Measurements from ENCODE around the gene TMEM121. TPM values are rescaled to one million over a fixed set of nuclear protein-coding genes. Genes with fewer than 3 reads are reported as not detected.

Gene TMEM121
- total RNA-seq, 1 experiment from 2014 or later = not detected

DNA sequence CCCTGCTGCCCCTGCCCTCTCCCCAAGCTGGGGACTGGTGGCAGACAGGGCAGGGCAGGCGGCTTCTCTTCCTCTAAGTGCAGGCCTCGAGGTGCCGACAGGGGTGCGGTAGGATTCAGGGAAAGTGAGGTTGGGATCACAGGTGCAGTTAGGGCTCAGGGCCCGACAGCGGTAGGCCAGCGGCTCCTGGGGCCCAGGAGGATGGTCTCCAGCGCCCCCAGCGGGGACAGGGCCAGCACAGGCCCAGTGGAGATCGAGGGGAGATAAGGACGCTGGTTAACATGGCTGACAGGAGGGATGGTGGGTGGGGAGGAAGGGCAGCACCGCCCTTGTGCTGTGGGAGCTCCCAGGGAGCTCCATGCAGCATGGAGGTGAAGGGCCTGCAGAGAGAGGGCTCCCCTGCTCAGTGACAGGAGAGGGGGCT, 40.6 kb upstream of the TMEM121 start:
- Histone ChIP-seq H4K20me1 (ENCODE audit: insufficient read depth, low read depth, low read length) (peaks cover 11% of the 10 kb centered on the region; the same call in 1 of the 2 replicates), H3K27ac (ENCODE audit: low read length) (no peak overlapping the region), H2AFZ (ENCODE audit: low read length) (no peak overlapping the region), H3K4me2 (ENCODE audit: low read depth, low read length, poor library complexity, severe bottlenecking) (peak overlapping the region; percentile 98), H3K27me3 (ENCODE audit: low read length) (no peaks in the 10 kb centered on the region), H3K4me1 (ENCODE audit: low read length) (peaks cover 68% of the 10 kb centered on the region), H3K4me3 (ENCODE audit: low read length) (peak overlapping the region; percentile 94; the same call in 1 of the 2 replicates), H3K9me3 (ENCODE audit: low read length) (no peaks in the 10 kb centered on the region), H3K9me2 (replicated peaks; ENCODE audit: insufficient read depth, low read length) (no peaks in the 10 kb centered on the region), H3K36me3 (ENCODE audit: insufficient read depth, low read length) (no peaks in the 10 kb centered on the region), H3K79me2 (ENCODE audit: low read length) (peaks cover 3% of the 10 kb centered on the region; the same call in 1 of the 2 replicates), H3K9ac (ENCODE audit: low read length) (peak overlapping the region; percentile 95)
- DNase-seq = peak; percentile 85

GRCh38 chr14:105486163-105486973, 40.0 kb upstream of the TMEM121 start, which contains the start of gene CRIP1:
CRIP1 (plus strand) TSS chr14:105486886; CDS start chr14:105487260, 374 bp downstream.
- Histone ChIP-seq H3K27me3 (ENCODE audit: low read length) (no peaks in the 10 kb centered on the region), H3K79me2 (ENCODE audit: low read length) (peaks cover 3% of the 10 kb centered on the region; the same call in 1 of the 2 replicates), H3K36me3 (ENCODE audit: insufficient read depth, low read length) (no peaks in the 10 kb centered on the region), H3K9me3 (ENCODE audit: low read length) (no peaks in the 10 kb centered on the region), H4K20me1 (ENCODE audit: insufficient read depth, low read depth, low read length) (peaks cover 11% of the 10 kb centered on the region; the same call in 1 of the 2 replicates), H2AFZ (ENCODE audit: low read length) (peak within 1 kb of the TSS; percentile 69), H3K4me1 (ENCODE audit: low read length) (peaks cover 62% of the 10 kb centered on the region), H3K27ac (ENCODE audit: low read length) (peak within 1 kb of the TSS; percentile 44; the same call in 1 of the 2 replicates), H3K4me2 (ENCODE audit: low read depth, low read length, poor library complexity, severe bottlenecking) (peak within 1 kb of the TSS; percentile 98), H3K4me3 (ENCODE audit: low read length) (peak within 1 kb of the TSS; percentile 94), H3K9ac (ENCODE audit: low read length) (peak within 1 kb of the TSS; percentile 95), H3K9me2 (replicated peaks; ENCODE audit: insufficient read depth, low read length) (no peaks in the 10 kb centered on the region)
- peak; percentile 65 for DNase-seq

DNA sequence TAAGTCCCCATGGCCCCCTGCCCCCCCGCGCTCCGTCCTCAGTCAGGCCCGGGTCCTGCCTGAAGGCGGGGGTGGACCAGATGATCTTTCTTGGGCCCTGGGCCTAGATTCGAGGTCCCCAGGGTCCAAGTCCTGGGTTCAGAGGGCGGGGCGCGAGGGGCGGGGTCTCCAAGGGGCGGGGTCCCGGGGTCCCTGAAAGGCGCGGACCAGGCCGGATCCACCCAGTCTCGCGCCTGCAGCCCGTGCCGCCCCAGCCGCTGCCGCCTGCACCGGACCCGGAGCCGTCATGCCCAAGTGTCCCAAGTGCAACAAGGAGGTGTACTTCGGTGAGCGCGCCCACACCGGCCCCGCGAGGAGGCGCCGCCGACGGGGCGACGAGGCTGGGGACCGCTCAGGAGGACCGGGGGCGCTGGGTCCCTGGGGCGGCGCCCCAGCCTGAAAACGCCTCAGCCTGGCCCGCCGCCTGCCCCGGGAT, 39.4 kb upstream of the TMEM121 start:
- H3K79me2 ChIP-seq (ENCODE audit: low read length) = peaks cover 5% of the 10 kb centered on the region
- H3K9ac ChIP-seq (ENCODE audit: low read length) = peak overlapping the region; percentile 95
- peak overlapping the region; percentile 94 for H3K4me3 ChIP-seq (ENCODE audit: low read length)
- DNase-seq = peak; percentile 87
- no peaks in the 10 kb centered on the region for H3K9me2 ChIP-seq (replicated peaks; ENCODE audit: insufficient read depth, low read length)
- peak overlapping the region; percentile 69 for H2AFZ ChIP-seq (ENCODE audit: low read length)
- peak overlapping the region; percentile 98 for H3K4me2 ChIP-seq (ENCODE audit: low read depth, low read length, poor library complexity, severe bottlenecking)
- H3K27me3 ChIP-seq (ENCODE audit: low read length) = no peaks in the 10 kb centered on the region
- no peaks in the 10 kb centered on the region for H3K9me3 ChIP-seq (ENCODE audit: low read length)
- H3K36me3 ChIP-seq (ENCODE audit: insufficient read depth, low read length) = no peaks in the 10 kb centered on the region
- peaks cover 14% of the 10 kb centered on the region for H4K20me1 ChIP-seq (ENCODE audit: insufficient read depth, low read depth, low read length)
- H3K4me1 ChIP-seq (ENCODE audit: low read length) = peaks cover 59% of the 10 kb centered on the region
- peak overlapping the region; percentile 44; the same call in 1 of the 2 replicates for H3K27ac ChIP-seq (ENCODE audit: low read length)

DNA sequence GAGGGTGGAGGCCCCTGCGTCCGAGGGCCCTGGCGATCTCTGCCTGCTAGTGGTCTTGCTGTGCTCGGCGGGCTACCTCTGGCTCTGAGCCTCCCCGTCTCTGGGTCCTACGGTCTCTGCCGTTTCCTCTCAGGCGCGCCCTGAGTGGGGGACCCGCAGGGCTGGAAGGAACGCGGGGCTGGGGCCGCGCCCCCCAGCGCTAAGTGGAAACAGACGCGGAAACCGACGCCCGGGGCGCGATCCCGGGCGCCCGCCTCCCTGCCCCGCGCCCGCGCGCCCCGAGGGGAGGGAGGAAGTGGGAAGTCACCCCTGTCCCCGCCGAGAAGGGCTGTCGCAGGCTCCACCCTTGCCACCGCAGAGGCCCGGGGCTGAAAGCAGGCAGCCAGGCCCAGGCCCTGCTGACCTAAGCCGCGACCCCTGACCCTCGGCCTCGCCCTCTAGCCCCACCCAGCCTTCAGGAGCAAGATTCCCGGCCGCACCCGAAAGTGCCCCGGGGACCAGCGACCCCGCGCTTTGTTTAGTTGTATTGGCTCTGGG, 38.9 kb upstream of the TMEM121 start:
- Histone ChIP-seq H3K4me2 (ENCODE audit: low read depth, low read length, poor library complexity, severe bottlenecking) (peak overlapping the region; percentile 98), H3K9me2 (replicated peaks; ENCODE audit: insufficient read depth, low read length) (no peaks in the 10 kb centered on the region), H3K36me3 (ENCODE audit: insufficient read depth, low read length) (no peaks in the 10 kb centered on the region), H4K20me1 (ENCODE audit: insufficient read depth, low read depth, low read length) (peaks cover 14% of the 10 kb centered on the region), H3K27ac (ENCODE audit: low read length) (peak overlapping the region; percentile 44; the same call in 1 of the 2 replicates), H3K27me3 (ENCODE audit: low read length) (no peaks in the 10 kb centered on the region), H3K4me1 (ENCODE audit: low read length) (peaks cover 59% of the 10 kb centered on the region), H3K79me2 (ENCODE audit: low read length) (peaks cover 8% of the 10 kb centered on the region), H2AFZ (ENCODE audit: low read length) (peak overlapping the region; percentile 69), H3K4me3 (ENCODE audit: low read length) (peak overlapping the region; percentile 94), H3K9ac (ENCODE audit: low read length) (peak overlapping the region; percentile 95), H3K9me3 (ENCODE audit: low read length) (no peaks in the 10 kb centered on the region)
- peak; percentile 85 for DNase-seq

GRCh38 chr14:105487986-105488777, 38.2 kb upstream of the TMEM121 start:
- peak overlapping the region; percentile 95 for H3K9ac ChIP-seq (ENCODE audit: low read length)
- no peak for DNase-seq
- peaks cover 56% of the 10 kb centered on the region for H3K4me1 ChIP-seq (ENCODE audit: low read length)
- no peaks in the 10 kb centered on the region for H3K27me3 ChIP-seq (ENCODE audit: low read length)
- H3K27ac ChIP-seq (ENCODE audit: low read length) = no peak overlapping the region
- no peaks in the 10 kb centered on the region for H3K9me2 ChIP-seq (replicated peaks; ENCODE audit: insufficient read depth, low read length)
- peak overlapping the region; percentile 94 for H3K4me3 ChIP-seq (ENCODE audit: low read length)
- peak overlapping the region; percentile 48; the same call in 1 of the 2 replicates for H2AFZ ChIP-seq (ENCODE audit: low read length)
- no peaks in the 10 kb centered on the region for H3K36me3 ChIP-seq (ENCODE audit: insufficient read depth, low read length)
- peak overlapping the region; percentile 98 for H3K4me2 ChIP-seq (ENCODE audit: low read depth, low read length, poor library complexity, severe bottlenecking)
- H3K79me2 ChIP-seq (ENCODE audit: low read length) = peaks cover 8% of the 10 kb centered on the region
- H4K20me1 ChIP-seq (ENCODE audit: insufficient read depth, low read depth, low read length) = peaks cover 18% of the 10 kb centered on the region
- no peaks in the 10 kb centered on the region for H3K9me3 ChIP-seq (ENCODE audit: low read length)

DNA sequence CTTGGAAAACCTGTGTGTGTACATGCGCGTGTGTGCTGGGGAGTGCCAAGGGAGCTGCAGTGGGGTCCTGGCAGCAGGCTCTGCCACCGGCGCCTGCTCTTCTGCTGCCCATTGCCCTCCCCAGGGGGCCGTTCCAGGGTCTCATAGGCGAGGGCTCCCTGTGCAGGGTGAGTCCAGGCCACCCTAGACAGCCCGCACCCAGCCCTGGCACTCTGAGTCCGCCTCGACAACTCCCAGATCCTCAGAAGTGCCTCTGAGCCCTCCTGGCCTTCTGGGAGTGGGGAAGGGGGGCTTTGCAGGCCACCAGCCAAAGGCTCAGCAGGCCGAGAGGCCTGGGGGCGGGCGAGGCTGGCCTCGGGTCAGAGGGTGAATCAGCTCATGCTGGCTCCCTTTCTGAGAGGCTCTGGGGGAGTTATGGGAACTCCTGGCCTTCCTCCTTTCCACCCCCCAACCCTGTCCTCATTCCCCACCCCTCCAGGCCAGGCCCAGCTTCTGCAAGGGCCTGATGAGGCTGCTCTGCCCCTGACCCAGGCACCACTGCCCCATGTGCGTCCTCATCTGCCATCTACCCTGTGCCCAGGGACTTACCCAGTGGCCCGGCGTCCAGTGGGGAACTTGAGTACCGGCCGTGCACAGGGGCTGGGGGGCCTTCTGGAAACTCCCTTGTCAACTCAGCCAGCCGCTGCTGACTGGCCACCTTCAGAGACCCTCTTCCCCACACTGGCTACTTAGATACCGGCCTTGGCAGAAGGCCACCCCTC, 37.4 kb upstream of the TMEM121 start:
- no peaks in the 10 kb centered on the region for H3K9me3 ChIP-seq (ENCODE audit: low read length)
- H3K79me2 ChIP-seq (ENCODE audit: low read length) = peaks cover 8% of the 10 kb centered on the region
- H4K20me1 ChIP-seq (ENCODE audit: insufficient read depth, low read depth, low read length) = peaks cover 18% of the 10 kb centered on the region
- H3K9me2 ChIP-seq (replicated peaks; ENCODE audit: insufficient read depth, low read length) = no peaks in the 10 kb centered on the region
- DNase-seq = no peak
- H3K4me1 ChIP-seq (ENCODE audit: low read length) = peaks cover 56% of the 10 kb centered on the region
- peak overlapping the region; percentile 95 for H3K9ac ChIP-seq (ENCODE audit: low read length)
- H3K27ac ChIP-seq (ENCODE audit: low read length) = peak overlapping the region; percentile 81
- H3K4me3 ChIP-seq (ENCODE audit: low read length) = peak overlapping the region; percentile 94
- no peak overlapping the region for H2AFZ ChIP-seq (ENCODE audit: low read length)
- H3K4me2 ChIP-seq (ENCODE audit: low read depth, low read length, poor library complexity, severe bottlenecking) = peak overlapping the region; percentile 98
- H3K36me3 ChIP-seq (ENCODE audit: insufficient read depth, low read length) = no peaks in the 10 kb centered on the region
- H3K27me3 ChIP-seq (ENCODE audit: low read length) = no peaks in the 10 kb centered on the region

DNA sequence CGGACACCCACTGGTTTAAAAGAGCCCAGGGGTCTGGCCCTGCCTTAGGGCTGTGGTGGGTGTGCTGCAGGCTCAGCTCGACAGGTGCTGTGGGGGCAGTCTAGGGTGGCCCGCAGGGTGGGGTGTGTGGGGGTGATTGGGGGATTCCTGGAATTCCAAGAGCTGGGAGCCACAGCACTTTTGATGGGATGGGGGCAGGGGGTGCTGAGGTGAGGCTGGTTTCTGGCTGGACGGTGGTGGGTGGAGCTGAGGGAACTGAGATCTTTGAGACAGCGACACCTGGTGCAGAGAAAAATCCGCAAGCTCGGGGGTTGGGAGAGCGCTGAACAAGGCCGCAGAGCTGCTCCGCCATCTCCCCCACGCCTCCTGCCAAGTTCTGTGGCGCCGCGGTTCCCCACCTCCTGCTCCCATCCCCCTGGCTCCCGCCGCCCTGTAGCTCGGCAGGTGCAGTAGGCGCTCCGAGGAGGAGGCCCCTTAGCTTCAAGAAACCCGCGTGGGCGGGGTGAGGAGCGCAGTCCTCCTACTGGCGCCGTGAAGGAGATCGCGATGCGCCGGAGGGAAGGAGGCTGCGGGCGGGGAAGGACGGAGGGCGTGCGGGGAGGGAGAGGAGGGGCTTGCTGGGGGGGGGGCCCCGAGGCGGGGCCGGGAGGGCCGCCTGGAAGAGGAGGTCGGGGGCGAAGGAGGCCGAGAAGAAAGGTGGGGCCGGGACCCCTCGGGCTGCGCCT, 36.7 kb upstream of the TMEM121 start:
- Histone ChIP-seq H3K27me3 (ENCODE audit: low read length) (no peaks in the 10 kb centered on the region), H4K20me1 (ENCODE audit: insufficient read depth, low read depth, low read length) (peaks cover 24% of the 10 kb centered on the region), H3K4me3 (ENCODE audit: low read length) (peak overlapping the region; percentile 94), H3K4me1 (ENCODE audit: low read length) (peaks cover 56% of the 10 kb centered on the region), H3K27ac (ENCODE audit: low read length) (peak overlapping the region; percentile 81), H3K36me3 (ENCODE audit: insufficient read depth, low read length) (no peaks in the 10 kb centered on the region), H3K9me3 (ENCODE audit: low read length) (no peaks in the 10 kb centered on the region), H3K4me2 (ENCODE audit: low read depth, low read length, poor library complexity, severe bottlenecking) (peak overlapping the region; percentile 98), H2AFZ (ENCODE audit: low read length) (peak overlapping the region; percentile 94), H3K9me2 (replicated peaks; ENCODE audit: insufficient read depth, low read length) (no peaks in the 10 kb centered on the region), H3K79me2 (ENCODE audit: low read length) (peaks cover 8% of the 10 kb centered on the region), H3K9ac (ENCODE audit: low read length) (peak overlapping the region; percentile 95)
- peak; percentile 98 for DNase-seq
